GM19467 (cell line): ENCODE data around the gene MED13.
"Not testable (repeated sequence)": the region's sequence is repeated elsewhere in the genome, so short reads cannot be mapped to it uniquely, and the experiment has no call there.

ENCODE experiments used
- ATAC-seq: cut with Tn5 transposase; IDR thresholded peaks from one replicate; pipeline ENCODE4 v1.9.1; 2021; ENCODE audit warnings: mild to moderate bottlenecking, moderate library complexity; ENCODE audit not compliant: unreplicated experiment

MED13 gene

DNA sequence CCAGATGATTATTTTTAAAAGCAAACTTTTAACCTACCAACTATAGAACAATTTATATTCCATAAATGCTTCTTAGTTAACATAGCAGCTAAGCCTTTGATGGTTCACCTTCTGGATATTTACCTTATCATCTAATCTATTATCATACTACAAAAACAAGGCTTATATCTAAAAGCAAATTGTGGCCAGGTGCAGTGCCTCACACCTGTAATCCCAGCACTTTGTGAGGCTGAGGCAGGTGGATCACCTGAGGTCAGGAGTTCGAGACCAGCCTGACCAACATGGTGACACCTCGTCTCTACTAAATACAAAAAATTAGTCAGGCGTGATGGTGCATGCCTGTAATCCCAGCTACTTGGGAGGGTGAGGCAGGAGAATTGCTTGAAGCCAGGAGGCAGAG lies 61.9 kb downstream of the MED13 start:
- not testable (repeated sequence) for ATAC-seq

DNA sequence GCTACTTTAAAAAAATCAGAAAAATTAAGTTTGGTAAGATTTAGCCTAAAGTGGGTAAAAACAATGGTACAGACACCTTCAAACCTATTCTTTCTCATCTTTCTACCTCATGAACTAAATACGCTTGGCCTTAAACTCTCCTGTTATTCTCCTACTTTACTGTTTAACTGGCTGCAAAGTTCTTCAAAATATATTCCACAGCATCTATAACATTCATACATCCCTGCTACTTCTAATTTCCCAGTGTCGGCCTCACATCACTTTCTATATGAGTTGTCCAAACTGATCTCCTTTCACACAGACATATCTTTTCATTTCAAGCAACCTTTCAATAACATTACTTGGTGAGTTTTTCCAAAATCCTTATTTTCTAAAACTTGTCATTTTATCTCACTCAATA lies 64.0 kb downstream of the MED13 start:
- ATAC-seq, result no peak

DNA sequence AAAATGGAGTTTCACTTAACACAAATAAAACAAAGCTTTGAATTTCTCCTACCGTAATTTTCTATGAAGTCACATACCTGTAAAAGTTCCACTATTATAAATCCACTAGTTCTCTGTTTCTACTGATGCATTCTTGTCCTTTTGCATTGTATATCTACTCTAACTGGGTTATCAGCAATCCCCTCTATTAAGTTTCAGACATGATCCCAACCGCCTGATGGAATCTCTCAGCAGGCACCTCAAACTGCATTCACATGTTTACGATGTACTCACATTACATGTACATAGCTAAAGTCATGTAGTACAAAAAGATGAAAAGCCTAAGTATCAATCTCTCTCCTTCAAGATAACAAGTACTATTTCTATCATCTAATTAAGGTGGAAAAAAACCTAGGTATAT lies 64.9 kb downstream of the MED13 start:
- no peak for ATAC-seq

DNA sequence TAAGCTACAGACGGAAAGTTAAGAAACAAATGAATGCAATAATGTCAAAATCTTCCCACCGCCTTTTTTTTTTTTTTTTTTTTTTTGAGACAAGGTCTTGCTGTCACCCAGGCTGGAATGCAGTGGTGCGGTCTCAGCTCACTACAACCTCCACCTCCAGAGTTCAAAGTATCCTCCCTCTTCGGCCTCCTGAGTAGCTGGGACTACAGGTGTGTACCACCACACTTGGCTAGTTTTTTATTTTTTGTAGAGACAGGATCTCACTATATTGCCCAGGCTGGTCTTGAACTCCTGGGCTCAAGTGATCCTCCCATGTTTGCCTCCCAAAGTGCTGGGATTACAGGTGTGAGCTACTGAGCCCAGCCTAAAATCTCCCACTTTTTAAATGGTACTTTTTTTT lies 66.5 kb downstream of the MED13 start:
- not testable (repeated sequence) for ATAC-seq

DNA sequence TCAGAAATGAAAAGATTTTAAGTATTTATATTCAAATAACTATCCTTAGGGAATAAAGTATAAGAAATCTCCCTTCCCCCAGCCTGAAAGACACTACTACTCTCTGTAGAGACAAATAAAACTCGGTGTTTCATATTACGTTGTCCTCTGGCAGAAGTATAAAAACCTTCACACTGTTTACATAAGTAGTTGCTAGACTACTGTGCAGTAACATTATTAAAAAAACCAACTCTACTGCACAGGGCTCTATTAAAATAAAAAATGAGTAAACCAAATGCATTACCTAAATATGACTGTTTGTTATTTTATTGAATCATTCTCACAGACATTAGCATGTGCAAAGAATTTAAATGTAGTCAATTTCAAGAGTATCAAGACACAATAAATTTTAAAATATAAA lies 67.4 kb downstream of the MED13 start:
- ATAC-seq, result no peak

DNA sequence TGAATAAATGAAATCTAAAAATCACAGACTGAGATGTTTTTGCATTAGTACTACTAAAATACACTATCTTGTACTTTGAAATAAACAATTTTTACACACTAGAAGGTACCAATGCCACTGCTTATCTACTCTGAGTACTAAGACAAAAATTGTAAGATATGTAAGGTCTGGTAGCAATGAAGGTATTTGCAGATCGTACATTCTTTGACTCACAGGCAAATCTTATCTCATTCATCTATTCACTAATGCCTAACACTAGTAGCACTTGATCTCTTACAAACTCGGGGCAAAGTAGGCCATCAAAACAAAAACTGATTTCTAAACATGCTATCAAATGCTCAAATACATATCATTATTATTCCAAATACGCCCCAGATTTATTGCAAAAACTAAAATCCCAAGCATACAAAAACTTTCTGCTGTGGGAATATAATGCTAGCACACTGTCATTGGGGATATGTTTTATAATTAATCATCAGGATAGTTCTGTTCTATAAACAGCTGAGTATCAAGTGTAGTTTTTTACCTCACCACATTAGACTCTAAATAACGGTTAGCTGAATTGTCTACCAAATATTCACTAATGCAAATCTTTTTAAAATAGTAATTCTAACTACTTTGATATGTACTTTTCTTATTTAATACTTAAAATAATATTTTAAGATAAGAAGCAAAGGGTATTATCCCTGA lies 68.0 kb downstream of the MED13 start:
- ATAC-seq, result no peak

DNA sequence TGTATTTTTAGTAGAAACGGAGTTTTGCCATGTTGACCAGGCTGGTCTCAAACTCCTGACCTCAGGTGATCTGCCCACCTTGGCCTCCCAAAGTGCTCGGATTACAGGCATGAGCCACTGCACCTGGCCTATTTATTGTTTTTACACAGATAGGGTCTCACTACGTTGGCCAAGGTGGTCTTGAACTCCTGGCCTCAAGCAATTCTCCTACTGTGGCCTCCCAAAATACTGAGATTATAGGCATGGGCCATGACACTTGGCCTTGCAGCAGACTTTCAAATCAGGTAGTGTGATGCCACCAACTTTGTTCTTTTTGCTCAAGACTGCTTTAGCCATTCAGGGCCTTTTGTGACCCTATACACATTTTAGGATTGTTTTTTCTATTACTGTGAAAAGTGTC lies 75.6 kb downstream of the MED13 start:
- ATAC-seq, result no peak

DNA sequence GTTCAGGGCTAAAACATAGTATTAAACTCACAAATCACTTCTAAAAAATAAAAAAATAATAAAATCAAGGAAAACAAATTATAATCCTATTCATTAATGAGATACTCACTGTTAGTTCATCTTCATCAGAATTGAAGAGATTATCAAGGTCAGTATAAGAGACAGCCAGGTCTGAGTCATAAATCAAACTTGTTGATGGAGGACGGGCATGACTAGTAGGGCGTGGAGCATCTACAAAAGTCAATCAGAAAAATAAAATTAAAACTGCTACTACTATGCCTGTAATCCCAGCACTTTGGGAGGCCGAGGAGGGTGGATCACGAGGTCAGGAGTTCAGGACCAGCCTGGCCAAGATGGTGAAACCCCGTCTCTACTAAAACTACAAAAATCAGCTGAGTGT lies 78.2 kb downstream of the MED13 start:
- ATAC-seq, result no peak

DNA sequence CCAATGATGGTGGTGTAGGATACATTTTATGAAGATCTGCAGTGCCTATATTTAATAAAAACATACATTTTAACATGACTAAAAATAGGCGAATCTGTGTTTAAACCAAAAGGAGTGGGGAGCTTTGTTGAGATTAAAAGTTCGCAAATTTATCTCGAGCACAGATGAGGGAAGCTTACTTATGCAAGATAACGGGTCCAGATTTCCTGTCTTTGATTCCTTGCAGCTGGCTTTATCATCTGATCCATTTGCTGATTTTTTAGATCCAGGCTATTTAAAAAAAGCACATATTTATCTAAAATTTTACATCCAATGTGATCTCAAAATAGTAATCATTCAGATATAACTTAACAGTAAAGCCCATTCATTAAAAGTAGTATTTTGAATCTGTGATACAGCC lies 80.3 kb downstream of the MED13 start:
- no peak for ATAC-seq

DNA sequence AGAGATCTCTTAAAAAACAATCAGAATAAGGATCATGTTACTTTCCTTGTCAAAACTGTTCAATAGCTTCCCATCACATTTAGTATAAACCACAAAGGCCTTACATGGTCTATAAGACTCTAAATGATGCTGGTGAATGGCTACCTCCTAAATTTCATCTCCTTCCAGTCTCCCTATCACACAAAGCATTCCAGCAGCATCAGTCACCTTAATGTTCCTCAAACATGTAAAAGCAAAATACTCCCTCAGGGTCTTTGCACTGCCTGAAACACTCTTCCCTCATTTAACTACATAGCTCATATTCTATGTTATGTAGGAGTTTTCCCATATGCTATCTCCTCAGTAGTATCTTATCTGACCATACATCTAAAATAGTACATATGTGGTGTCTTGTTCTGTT lies 83.8 kb downstream of the MED13 start:
- no peak for ATAC-seq

DNA sequence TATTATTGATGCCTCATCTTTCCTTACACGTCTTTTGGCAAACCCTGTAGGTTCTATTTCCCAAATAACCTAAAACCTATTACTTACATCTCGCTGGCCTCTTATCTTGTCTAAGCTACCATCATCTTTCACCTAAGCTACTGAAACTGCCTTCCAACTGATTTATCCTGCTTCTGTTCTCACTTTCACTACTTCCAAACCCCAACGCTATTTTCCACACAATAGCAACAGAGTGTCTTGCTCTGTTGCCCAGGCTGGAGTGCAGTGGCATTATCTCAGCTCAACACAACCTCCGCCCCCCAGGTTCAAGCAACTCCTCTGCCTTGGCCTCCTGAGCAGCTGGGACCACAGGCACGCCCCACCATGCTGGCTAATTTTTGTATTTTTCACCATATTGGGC lies 84.5 kb downstream of the MED13 start:
- no peak for ATAC-seq

DNA sequence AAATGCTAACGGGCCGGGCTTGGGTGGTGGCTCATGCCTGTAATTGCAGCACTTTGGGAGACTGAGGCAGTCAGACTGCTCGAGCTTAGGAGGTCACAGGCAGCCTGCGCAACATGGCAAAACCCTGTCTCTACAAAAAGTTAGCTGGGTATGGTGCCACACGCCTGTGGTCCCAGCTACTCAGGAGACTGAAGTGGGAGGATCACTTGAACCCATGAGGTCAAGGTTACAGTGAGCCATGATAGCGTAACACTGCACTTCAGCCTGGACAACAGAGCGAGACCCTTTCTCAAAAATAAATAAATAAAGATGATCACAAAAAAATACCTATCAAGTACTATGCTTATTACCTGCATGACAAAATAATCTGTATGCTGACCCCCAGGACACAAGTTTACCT lies 91.0 kb downstream of the MED13 start:
- no peak for ATAC-seq

DNA sequence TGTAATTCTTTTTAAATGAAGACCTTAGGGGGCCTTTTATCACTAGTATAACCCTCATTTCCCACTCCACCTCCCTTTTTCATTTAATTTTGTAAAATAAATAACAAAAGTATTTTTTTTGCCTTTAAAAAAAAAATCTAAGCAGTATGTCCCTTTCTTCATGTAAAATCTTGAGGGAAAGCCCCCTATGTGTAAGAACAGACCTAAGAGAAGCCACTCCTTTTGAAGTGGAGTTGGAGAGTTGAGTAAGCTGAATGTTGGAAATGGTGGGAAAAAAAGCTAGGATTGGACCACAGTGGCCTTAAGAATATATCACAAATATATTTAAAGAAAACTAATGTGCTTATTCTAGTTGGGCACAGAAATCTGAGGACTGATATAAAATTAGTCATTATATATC lies 92.8 kb downstream of the MED13 start:
- no peak for ATAC-seq

DNA sequence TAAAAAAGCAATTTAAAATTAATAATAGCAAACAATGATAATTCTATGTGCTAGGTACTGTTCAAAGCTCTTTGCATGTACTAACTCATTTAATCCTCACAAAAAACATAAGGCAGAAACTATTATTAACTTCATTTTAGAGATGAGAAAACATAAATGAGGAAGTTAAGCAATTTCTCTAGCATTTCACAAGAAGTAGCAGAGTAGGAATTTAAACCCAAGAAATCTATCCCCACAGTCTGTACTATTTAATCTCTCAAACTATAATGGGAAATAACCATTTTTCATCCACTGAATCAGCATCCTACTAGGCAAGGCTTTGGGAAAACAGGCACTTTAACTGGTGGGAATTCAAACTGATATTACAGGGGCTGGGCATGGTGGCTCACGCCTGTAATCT lies 95.0 kb downstream of the MED13 start:
- no peak for ATAC-seq

DNA sequence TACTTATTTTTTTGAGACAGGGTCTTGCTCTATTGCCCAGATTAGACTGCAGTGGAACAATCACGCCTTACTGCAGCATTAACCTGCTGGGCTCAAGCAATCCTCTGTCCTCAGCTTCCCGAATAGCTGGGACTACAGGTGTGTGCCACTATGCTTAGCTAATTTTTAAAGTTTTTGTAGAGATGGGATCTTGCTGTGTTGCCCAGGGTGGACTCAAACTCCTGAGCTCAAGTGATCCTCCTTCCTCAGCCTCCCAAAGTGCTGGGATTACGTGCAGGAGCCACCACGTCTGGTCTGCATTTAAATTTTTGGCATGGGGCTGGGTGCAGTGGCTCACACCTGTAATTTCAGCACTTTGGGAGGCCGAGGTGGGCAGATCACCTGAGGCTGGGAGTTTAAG lies 96.3 kb downstream of the MED13 start:
- no peak for ATAC-seq

DNA sequence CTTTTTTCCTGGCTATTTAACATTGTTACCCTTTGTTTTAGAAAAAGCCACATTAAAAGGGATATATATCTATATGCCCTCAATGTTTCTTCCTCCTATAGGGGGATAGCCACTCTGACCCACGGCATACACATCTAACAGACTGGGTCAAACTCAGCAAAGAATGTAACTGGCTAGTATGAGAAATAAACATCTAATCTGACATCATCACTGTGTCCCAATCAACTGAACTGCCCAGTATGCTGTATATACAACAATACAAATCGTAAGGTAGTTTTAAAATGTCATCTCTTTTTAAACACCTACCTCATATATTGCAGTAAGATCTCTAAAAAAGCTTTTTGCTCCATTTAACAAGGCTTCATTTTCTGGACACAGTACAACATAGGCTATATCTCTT lies 97.3 kb downstream of the MED13 start:
- ATAC-seq, result no peak

DNA sequence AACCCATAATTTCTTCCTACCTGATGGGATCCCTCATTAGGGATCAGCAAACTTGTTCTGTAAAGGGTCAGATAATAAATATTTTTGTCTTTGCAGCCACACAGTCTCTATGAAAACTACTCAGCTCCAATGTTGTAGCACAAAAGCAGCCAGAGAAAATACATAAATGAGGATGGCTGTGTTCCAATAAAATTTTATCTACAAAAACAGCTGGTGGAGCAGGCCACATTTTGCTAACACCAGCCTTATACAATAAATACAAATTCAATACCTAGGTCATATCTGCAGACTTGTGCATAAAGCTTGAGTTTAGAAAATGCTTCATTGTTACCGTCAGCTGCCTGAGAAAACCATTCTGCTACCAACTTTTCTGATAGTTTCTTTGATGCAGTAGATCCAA lies 98.9 kb downstream of the MED13 start:
- no peak for ATAC-seq

DNA sequence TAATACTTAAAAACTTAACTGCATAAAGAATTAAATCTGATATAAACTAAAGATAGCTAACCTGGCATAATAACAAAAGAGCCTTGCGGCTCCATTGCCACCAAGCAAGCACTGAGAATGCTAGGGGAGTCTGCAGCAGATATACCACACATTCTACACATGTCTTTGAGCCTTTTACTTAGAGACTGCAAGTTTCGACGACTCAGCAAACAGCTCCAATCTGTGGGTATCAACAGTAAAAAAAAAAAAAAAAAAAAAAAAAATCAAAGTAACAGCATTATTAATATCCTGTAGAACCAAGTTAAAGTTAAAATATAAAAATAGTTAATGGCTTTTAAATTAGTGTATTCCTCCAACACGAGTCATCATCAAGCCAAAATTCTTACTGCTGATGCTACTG lies 109.5 kb downstream of the MED13 start:
- no peak for ATAC-seq

DNA sequence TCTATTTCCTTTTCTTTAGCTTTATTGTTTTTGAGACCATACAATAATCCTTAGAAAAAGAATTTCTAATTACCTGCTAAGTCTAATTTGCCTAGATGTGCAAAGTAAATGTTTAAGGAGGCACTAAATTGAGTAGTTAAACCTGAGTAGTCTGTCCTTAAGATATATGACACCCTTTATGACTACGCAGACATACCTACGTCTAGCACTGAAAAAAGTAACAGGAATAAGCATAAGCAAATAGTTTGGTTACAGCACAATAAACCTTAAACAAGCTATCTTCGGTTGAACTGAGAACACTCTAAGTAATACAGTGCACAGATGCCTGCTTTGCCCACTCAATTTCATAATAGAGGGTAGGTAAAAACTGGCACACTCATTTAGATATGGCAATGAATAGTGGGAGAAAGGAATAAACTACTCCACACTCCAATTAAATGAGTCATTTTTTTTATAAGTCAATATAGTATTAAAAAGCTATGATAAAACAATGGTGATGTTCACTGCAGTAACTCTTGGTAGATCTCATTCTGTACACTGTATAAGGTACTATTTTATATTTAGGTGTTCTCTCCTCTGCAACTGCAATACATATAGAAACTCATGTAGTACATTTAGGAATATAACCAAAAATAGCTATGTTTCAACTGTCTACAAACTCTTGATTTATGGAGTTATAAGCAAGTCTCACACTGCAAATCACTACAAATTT lies 117.6 kb downstream of the MED13 start:
- no peak for ATAC-seq

DNA sequence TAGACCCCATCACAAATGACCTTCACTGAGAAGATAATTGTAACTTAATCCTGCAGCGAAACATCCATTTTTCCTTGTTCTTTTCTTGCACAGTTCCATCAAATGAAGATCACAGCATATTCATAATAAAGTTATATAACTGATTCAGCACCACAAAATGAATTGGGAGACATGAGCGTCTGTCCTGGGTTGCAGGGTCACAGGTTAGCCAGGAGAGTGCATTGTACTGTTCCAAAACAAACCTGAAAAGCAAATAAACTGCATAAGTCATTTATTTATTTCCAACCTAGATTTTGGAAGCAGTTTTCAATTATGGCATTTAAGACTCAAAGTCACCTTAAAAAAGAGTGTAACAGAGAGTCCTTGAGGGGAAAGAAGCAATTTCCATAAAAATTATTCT lies 118.7 kb downstream of the MED13 start:
- no peak for ATAC-seq

DNA sequence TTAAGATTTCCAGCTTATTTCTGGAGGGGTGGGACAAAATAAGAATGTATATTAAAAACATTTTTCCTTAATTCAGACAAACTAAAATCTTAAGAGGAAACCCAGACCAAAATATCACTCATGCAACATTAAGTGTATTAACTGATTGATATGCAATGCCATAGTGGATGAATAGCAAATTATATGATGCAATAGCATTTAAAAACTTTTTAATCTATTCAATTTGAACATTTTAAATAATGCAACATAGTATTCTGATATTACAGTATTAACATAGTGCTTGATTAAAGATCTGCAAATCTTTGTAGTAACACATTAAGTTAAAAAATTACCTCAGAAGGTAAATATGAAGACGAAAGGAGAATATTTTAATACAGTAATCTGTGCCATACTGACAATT lies 122.0 kb downstream of the MED13 start:
- ATAC-seq, result no peak

DNA sequence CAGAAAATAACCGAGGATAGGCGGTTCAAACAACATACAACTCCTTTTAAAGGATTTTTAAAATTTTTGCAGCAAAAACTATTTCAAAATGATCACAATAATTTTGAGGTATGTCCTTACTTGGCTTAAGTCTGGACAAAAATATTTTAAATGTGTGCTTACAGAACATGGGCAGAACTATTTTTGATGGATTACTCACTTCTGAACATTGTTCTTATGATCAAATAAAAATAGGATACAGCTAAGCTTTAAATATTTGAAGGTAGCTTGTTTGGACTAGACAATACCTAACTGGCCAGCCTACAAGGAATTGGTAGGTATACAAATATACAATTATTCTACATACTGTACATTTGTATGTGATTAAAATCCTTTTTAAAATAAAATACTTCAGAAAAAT lies 123.0 kb downstream of the MED13 start:
- ATAC-seq, result no peak

DNA sequence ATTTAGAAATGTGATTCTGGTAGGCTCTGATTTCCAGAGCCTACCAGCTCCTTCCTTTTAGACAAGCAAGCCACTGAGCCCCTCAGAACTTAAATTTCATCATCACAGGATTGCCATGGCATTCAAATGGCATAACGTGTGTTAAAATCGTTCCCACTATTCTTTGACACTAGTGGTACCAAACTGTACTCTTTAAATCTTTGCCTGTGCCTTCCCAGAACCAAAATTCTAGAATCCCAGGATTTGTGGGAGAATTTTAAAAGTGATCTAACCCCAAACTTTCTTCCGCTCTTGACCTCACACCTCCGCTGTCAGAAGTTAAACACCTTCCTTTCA lies 137.0 kb downstream of the MED13 start:
- ATAC-seq, result no peak
